Right lobe of liver (tissue), 4 donors: ENCODE results near the gene TNFRSF8.

Experiments
- CTCF ChIP-seq, 4 donors: fragments of 200-600 bp in 3 of 4; fragments of 450-650 bp in 1 of 4; IDR thresholded peaks; one replicate each; pipeline versions ENCODE4 v1.5.1 to v1.8.0; 2016 to 2022; ENCODE audit warnings: antibody characterized with exemption in 4 of 4, mild to moderate bottlenecking in 2 of 4
- POLR2A ChIP-seq: fragments of 450-650 bp; IDR thresholded peaks from one replicate; pipeline ENCODE4 v1.6.1; 2017; ENCODE audit warnings: antibody characterized with exemption, mild to moderate bottlenecking
- donor health status: DM: no; HTN: no; CAD: no.
- donor health status: DM: no; HTN: no; CAD: no.
- donor health status: DM: no; HTN: yes; CAD: no.

- TF ChIP-seq CTCF (IDR thresholded peaks at IDR 0.05) (no peak), POLR2A (no peak)
Observed at GRCh38 chr1:12191242-12192032, 128.3 kb downstream of the TNFRSF8 start.
